ENCODE measurements around the gene CORIN. TPM values are rescaled to one million over a fixed set of nuclear protein-coding genes. Genes with fewer than 3 reads are reported as not detected.

The CORIN gene
- total and polyA plus RNA-seq, 2 donors (not counting 3 experiments of a cell fraction or from before 2014, with no cell fraction given) = 0.07 to 0.40 TPM

- Histone ChIP-seq H3K9me1 (replicated peaks; ENCODE audit: control insufficient read depth, extremely low read depth, insufficient read depth, low read length) (no peaks in the 10 kb centered on the region), H4K20me1 (replicated peaks; ENCODE audit: control insufficient read depth, extremely low read depth, insufficient read depth, low read length) (no peaks in the 10 kb centered on the region), H3K36me3 (ENCODE audit: control insufficient read depth in 2 of 2, extremely low read depth in 1 of 2, insufficient read depth in 2 of 2, low read length in 2 of 2) (no peaks in the 10 kb centered on the region), H3K27me3 (ENCODE audit: control insufficient read depth in 2 of 2, insufficient read depth in 2 of 2, low read length in 2 of 2) (no peaks in the 10 kb centered on the region), H3K4me1 (ENCODE audit: control insufficient read depth, extremely low read depth, insufficient read depth, low read length) (no peaks in the 10 kb centered on the region), H3K79me2 (ENCODE audit: control insufficient read depth, insufficient read depth, low read length) (no peaks in the 10 kb centered on the region), H3K9ac (replicated peaks; ENCODE audit: extremely low read depth, insufficient read depth, low read length) (no peak overlapping the region), H3K9me3 (replicated peaks; ENCODE audit: control insufficient read depth, insufficient read depth, low read length) (no peaks in the 10 kb centered on the region), H3K27ac (ENCODE audit: insufficient read depth, low read depth, low read length) (no peak overlapping the region), H2AFZ (ENCODE audit: low read depth, low read length) (no peak overlapping the region), H3K4me3 (replicated peaks in 1 of 3; ENCODE audit: insufficient read depth in 1 of 3, low read depth in 1 of 3, low read length in 3 of 3) (no peak overlapping the region), H3K4me2 (ENCODE audit: insufficient read depth, low read length) (no peak overlapping the region)
- DNase-seq (ENCODE audit: low read depth, low spot score) (no peak), FAIRE-seq (no peak)
- intact Hi-C loops (cut with micrococcal nuclease) (no loop called here), dilution Hi-C loops (cut with MboI; ENCODE audit: extremely low pct_ligation_motif_present, low sequenced_read_pairs) (no loop called here)
- ChIA-PET CTCF (no interaction called here), POLR2A (no interaction called here)
- TF ChIP-seq EZH2 (IDR thresholded peaks at IDR 0.05; ENCODE audit: borderline replicate concordance, low read depth, low read length, severe bottlenecking) (no peak), CTCF (IDR thresholded peaks at IDR 0.05; ENCODE audit: extremely low read depth in 1 of 2, insufficient read depth in 1 of 2, low read depth in 1 of 2, low read length in 2 of 2) (no peak), POLR2AphosphoS5 (IDR thresholded peaks at IDR 0.05; ENCODE audit: insufficient read depth, low read depth, low read length) (no peak), FOS (IDR thresholded peaks at IDR 0.05; ENCODE audit: borderline replicate concordance, insufficient read depth, low read length) (no peak), MYC (IDR thresholded peaks at IDR 0.05; ENCODE audit: low read depth, low read length) (no peak), POLR2A (IDR thresholded peaks at IDR 0.05; ENCODE audit: low read depth, low read length) (no peak), JUN (IDR thresholded peaks at IDR 0.05; ENCODE audit: borderline replicate concordance, insufficient read depth, insufficient read length, low read depth) (no peak), GATA2 (IDR thresholded peaks at IDR 0.05; ENCODE audit: insufficient read depth, insufficient read length, low read depth, low read length) (no peak)
- TF ChIP-seq, protein P1, sequence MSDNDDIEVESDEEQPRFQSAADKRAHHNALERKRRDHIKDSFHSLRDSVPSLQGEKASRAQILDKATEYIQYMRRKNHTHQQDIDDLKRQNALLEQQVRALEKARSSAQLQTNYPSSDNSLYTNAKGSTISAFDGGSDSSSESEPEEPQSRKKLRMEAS (IDR thresholded peaks at IDR 0.05; ENCODE audit: insufficient read depth, insufficient read length) = no peak
- no TSS peak for BruUV-seq (replicated peaks)
Observed at GRCh38 chr4:47598320-47598719, 239.5 kb downstream of the CORIN start.
